A549 treated with AZD9567 at 1 μM for 4 hours (cell line): ENCODE data around the gene PRXL2B. TPM values are rescaled to one million over a fixed set of nuclear protein-coding genes. Genes with fewer than 3 reads are reported as not detected.

Experiments
- total RNA-seq: library from RNA; stranded (reverse); fragments of 200-300 nt; extraction: Qiagen RNA extraction; gene quantifications from 5 replicates; pipeline ENCODE4 v1.2.3, GENCODE V29; 2022; ENCODE audit not compliant: insufficient read depth

PRXL2B gene, protein sequence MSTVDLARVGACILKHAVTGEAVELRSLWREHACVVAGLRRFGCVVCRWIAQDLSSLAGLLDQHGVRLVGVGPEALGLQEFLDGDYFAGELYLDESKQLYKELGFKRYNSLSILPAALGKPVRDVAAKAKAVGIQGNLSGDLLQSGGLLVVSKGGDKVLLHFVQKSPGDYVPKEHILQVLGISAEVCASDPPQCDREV
- 20.4 to 26.5 TPM (median 25.0 TPM) in 5 replicates for total RNA-seq

GRCh38 chr1:2586154-2587070, at the start of gene PRXL2B:
PRXL2B (plus strand) TSS chr1:2586777; CDS start chr1:2586886, 109 bp downstream.

GRCh38 chr1:2556277-2556677, 30.3 kb upstream of the PRXL2B start, which contains the start of gene TNFRSF14:
TNFRSF14 (plus strand) TSS chr1:2556371; CDS start chr1:2556665, 294 bp downstream.

GRCh38 chr1:2632561-2633361, 46.2 kb downstream of the PRXL2B start, which contains the start of gene MMEL1:
MMEL1 (minus strand) TSS chr1:2633016; CDS start chr1:2629484, 3,532 bp downstream.

Other genes starting within 250 kb of the PRXL2B start
- 3.7 to 6.7 TPM (median 6.4 TPM) in 5 replicates for gene MORN1, start 195.2 kb upstream of the PRXL2B start, total RNA-seq
- 78.9 to 122 TPM (median 120 TPM) in 5 replicates for gene RER1, start 194.9 kb upstream of the PRXL2B start, total RNA-seq
- 12.3 to 25.0 TPM (median 23.0 TPM) in 5 replicates for gene PEX10, start 174.2 kb upstream of the PRXL2B start, total RNA-seq
- gene PLCH2, start 110.5 kb upstream of the PRXL2B start, total RNA-seq, result 0.22 to 0.31 TPM (median 0.24 TPM) in 4 of 5 replicates, not detected in the other
- gene PANK4, start 60.2 kb upstream of the PRXL2B start, total RNA-seq, result 8.1 to 13.2 TPM (median 11.9 TPM) in 5 replicates
- gene HES5, start 56.5 kb upstream of the PRXL2B start, total RNA-seq, result not detected in 5 replicates
- 0.08 to 0.22 TPM (median 0.16 TPM) in 4 of 5 replicates, not detected in the other for gene TNFRSF14, start 30.4 kb upstream of the PRXL2B start, total RNA-seq
- gene MMEL1, start 46.2 kb downstream of the PRXL2B start, total RNA-seq, result 0.08 to 0.20 TPM in 2 of 5 replicates, not detected in the others
- gene TTC34, start 214.9 kb downstream of the PRXL2B start, total RNA-seq, result 0.03 to 0.05 TPM (median 0.04 TPM) in 4 of 5 replicates, not detected in the other